Measurements from ENCODE around the gene CDCP2. TPM values are rescaled to one million over a fixed set of nuclear protein-coding genes. Genes with fewer than 3 reads are reported as not detected.

CDCP2 gene
- total RNA-seq, 5 donors from 2014 or later (not counting 1 experiment from before 2014, with no cell fraction given) = 0.25 to 0.35 (median 0.35) TPM; not detected in 2

- peaks cover 0 to 4% of the 10 kb centered on the region in 2 donors for H3K27me3 Mint-ChIP-seq
- H3K4me1 Mint-ChIP-seq = peaks cover 5 to 10% (median 7%) of the 10 kb centered on the region in 3 donors
- H3K27ac Mint-ChIP-seq = no peak overlapping the region
- H3K9me3 ChIP-seq = no peaks in the 10 kb centered on the region
- WGBS (ENCODE audit: insufficient coverage) = no CpG with 5 or more reads among the region's 3 CpGs
- H3K36me3 Mint-ChIP-seq = no peaks in the 10 kb centered on the region
- no peaks in the 10 kb centered on the region for H3K36me3 ChIP-seq (ENCODE audit: control insufficient read depth in 2 of 2, extremely low read depth in 1 of 2, insufficient read depth in 1 of 2, low read length in 1 of 2)
- CTCF ChIA-PET = interaction anchor here in 1 of 2 donors (0.7 kb wide), 1 partner anchor 162 kb away, joined by 3 read pairs; no protein-coding TSS in a partner anchor
- POLR2A ChIA-PET = interaction anchor here in 1 of 2 donors (0.7 kb wide), 1 partner anchor 212 kb away, joined by 4 read pairs; no protein-coding TSS in a partner anchor
- H3K4me1 ChIP-seq (ENCODE audit: control insufficient read depth in 1 of 2, extremely low read depth in 1 of 2, insufficient read depth in 2 of 2, low read length in 2 of 2) = peaks cover 0 to 9% of the 10 kb centered on the region in 2 experiments
- no peak for DNase-seq
- ATAC-seq (replicated peaks in 1 of 4) = no peak
- no peaks in the 10 kb centered on the region for H3K9me3 Mint-ChIP-seq
- no peak overlapping the region for H3K4me3 Mint-ChIP-seq
- H3K27me3 ChIP-seq (replicated peaks in 1 of 2; ENCODE audit: control insufficient read depth in 2 of 2, extremely low read depth in 1 of 2, insufficient read depth in 2 of 2, low read length in 1 of 2) = peaks cover 0 to 22% of the 10 kb centered on the region in 2 experiments
- H3K27ac ChIP-seq (ENCODE audit: low read length) = no peak overlapping the region
- H3K4me3 ChIP-seq (ENCODE audit: control insufficient read depth in 1 of 2, extremely low read depth in 1 of 2, low read length in 1 of 2) = no peak overlapping the region
These were observed 26.5 kb downstream of the CDCP2 start for GRCh38 chr1:54126271-54126815.

DNA sequence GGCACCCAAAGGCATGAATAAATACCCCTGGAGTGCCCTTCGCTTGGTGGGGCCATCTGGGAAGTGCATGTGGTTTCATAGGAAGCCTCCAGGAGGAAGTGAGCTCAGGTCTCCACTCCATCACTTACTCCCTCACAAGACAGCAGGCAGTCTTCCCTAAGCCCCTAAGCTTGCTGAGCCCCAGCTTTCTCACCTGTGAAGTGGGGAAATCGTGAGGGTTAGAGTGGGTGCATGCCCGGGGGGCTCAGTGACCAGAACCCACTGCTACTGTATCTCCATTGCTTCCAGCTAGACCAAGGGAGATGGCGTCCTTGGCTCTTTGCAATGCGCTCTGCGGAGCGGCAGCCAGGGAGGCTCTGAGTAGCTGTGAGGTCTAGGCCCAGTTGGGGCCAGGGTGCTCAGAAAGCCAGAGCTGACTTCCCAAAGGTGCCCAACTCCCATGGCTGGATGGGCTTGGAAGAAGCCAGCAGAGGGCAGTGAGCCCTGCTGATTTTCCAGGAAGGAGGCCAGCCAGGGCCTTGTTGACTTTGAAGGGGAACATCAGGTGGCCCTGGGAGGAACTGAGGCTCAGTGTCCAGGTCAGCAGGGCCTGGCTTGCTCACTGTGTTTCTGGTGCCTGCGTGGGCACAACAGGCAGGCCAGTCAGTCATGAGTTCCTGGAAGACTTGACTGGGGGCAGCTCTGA is 27.3 kb downstream of the CDCP2 start:
- Mint-ChIP-seq H3K4me3 (no peak overlapping the region), H3K27me3 (peaks cover 0 to 4% of the 10 kb centered on the region in 2 donors), H3K9me3 (no peaks in the 10 kb centered on the region), H3K36me3 (no peaks in the 10 kb centered on the region), H3K27ac (no peak overlapping the region), H3K4me1 (peaks cover 6 to 11% (median 8%) of the 10 kb centered on the region in 3 donors)
- ATAC-seq (replicated peaks in 1 of 4) (no peak), DNase-seq (no peak)
- Histone ChIP-seq H3K9me3 (no peaks in the 10 kb centered on the region), H3K27me3 (replicated peaks in 1 of 2; ENCODE audit: control insufficient read depth in 2 of 2, extremely low read depth in 1 of 2, insufficient read depth in 2 of 2, low read length in 1 of 2) (peaks cover 0 to 30% of the 10 kb centered on the region in 2 experiments), H3K27ac (ENCODE audit: low read length) (no peak overlapping the region), H3K4me1 (ENCODE audit: control insufficient read depth in 1 of 2, extremely low read depth in 1 of 2, insufficient read depth in 2 of 2, low read length in 2 of 2) (peaks cover 0 to 12% of the 10 kb centered on the region in 2 experiments), H3K36me3 (ENCODE audit: control insufficient read depth in 2 of 2, extremely low read depth in 1 of 2, insufficient read depth in 1 of 2, low read length in 1 of 2) (no peaks in the 10 kb centered on the region), H3K4me3 (ENCODE audit: control insufficient read depth in 1 of 2, extremely low read depth in 1 of 2, low read length in 1 of 2) (no peak overlapping the region)
- POLR2A ChIA-PET = interaction anchor here in 1 of 2 donors (0.5 kb wide), 1 partner anchor 46 kb away, joined by 10 read pairs; no protein-coding TSS in a partner anchor
- WGBS (ENCODE audit: insufficient coverage) = 86% methylated on average over 1 of the region's 8 CpGs
- CTCF ChIA-PET = interaction anchor here in 1 of 2 donors (0.6 kb wide), 1 partner anchor 14 kb away, joined by 3 read pairs; no protein-coding TSS in a partner anchor

GRCh38 chr1:54124906-54125305 is 27.9 kb downstream of the CDCP2 start:
- 83% methylated on average over 4 of the region's 7 CpGs for WGBS (ENCODE audit: insufficient coverage)
- Histone ChIP-seq H3K9me3 (no peaks in the 10 kb centered on the region), H3K36me3 (ENCODE audit: control insufficient read depth in 2 of 2, extremely low read depth in 1 of 2, insufficient read depth in 1 of 2, low read length in 1 of 2) (no peaks in the 10 kb centered on the region), H3K27ac (ENCODE audit: low read length) (no peak overlapping the region), H3K27me3 (replicated peaks in 1 of 2; ENCODE audit: control insufficient read depth in 2 of 2, extremely low read depth in 1 of 2, insufficient read depth in 2 of 2, low read length in 1 of 2) (peaks cover 0 to 34% of the 10 kb centered on the region in 2 experiments), H3K4me3 (ENCODE audit: control insufficient read depth in 1 of 2, extremely low read depth in 1 of 2, low read length in 1 of 2) (no peak overlapping the region), H3K4me1 (ENCODE audit: control insufficient read depth in 1 of 2, extremely low read depth in 1 of 2, insufficient read depth in 2 of 2, low read length in 2 of 2) (peaks cover 0 to 12% of the 10 kb centered on the region in 2 experiments)
- Mint-ChIP-seq H3K36me3 (no peaks in the 10 kb centered on the region), H3K27ac (no peak overlapping the region), H3K27me3 (peaks cover 0 to 4% of the 10 kb centered on the region in 2 donors), H3K4me1 (peaks cover 6 to 11% (median 8%) of the 10 kb centered on the region in 3 donors), H3K4me3 (no peak overlapping the region), H3K9me3 (no peaks in the 10 kb centered on the region)
- DNase-seq (no peak), ATAC-seq (replicated peaks in 1 of 4) (no peak)
- POLR2A ChIA-PET = interaction anchor here (0.5 to 0.6 kb wide), 2 partner anchors 47 to 181 kb away, joined by 3 to 10 read pairs; no protein-coding TSS in a partner anchor
- CTCF ChIA-PET = interaction anchor here in 1 of 2 donors (0.6 kb wide), 1 partner anchor 13 kb away, joined by 3 read pairs; no protein-coding TSS in a partner anchor

DNA sequence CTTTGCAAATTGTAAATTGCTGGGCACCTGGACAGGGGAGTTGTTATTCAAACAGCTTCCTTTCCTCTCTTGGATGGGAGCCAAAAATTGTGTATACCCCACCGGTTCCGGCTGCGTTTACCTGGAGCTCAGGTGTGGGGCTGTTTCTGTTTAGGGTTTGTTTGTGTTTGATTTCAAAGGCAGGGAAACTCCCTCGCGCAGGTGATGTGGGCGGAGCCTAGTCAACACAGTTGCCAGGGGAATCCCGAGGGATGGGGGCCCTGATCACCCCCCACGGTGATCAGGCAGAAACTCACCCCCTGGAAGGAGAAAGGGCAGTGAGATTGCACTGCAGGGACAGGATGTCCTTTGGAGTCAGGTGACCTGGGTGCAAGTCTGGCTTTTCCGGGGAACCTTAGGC is 28.3 kb downstream of the CDCP2 start:
- Histone ChIP-seq H3K4me1 (ENCODE audit: control insufficient read depth in 1 of 2, extremely low read depth in 1 of 2, insufficient read depth in 2 of 2, low read length in 2 of 2) (peaks cover 0 to 12% of the 10 kb centered on the region in 2 experiments), H3K9me3 (no peaks in the 10 kb centered on the region), H3K27me3 (replicated peaks in 1 of 2; ENCODE audit: control insufficient read depth in 2 of 2, extremely low read depth in 1 of 2, insufficient read depth in 2 of 2, low read length in 1 of 2) (peaks cover 0 to 33% of the 10 kb centered on the region in 2 experiments), H3K27ac (ENCODE audit: low read length) (no peak overlapping the region), H3K4me3 (ENCODE audit: control insufficient read depth in 1 of 2, extremely low read depth in 1 of 2, low read length in 1 of 2) (no peak overlapping the region), H3K36me3 (ENCODE audit: control insufficient read depth in 2 of 2, extremely low read depth in 1 of 2, insufficient read depth in 1 of 2, low read length in 1 of 2) (no peaks in the 10 kb centered on the region)
- ChIA-PET POLR2A (interaction anchor here in 1 of 2 donors (0.6 kb wide), 1 partner anchor 182 kb away, joined by 3 read pairs; no protein-coding TSS in a partner anchor), CTCF (interaction anchor here in 1 of 2 donors (2.0 kb wide), 1 partner anchor 365 kb away, joined by 6 read pairs; no protein-coding TSS in a partner anchor)
- no peaks in the 10 kb centered on the region for H3K36me3 Mint-ChIP-seq
- WGBS (ENCODE audit: insufficient coverage) = 80% methylated on average over 1 of the region's 9 CpGs
- no peak overlapping the region for H3K4me3 Mint-ChIP-seq
- no peaks in the 10 kb centered on the region for H3K9me3 Mint-ChIP-seq
- peaks cover 6 to 11% (median 8%) of the 10 kb centered on the region in 3 donors for H3K4me1 Mint-ChIP-seq
- no peak overlapping the region for H3K27ac Mint-ChIP-seq
- ATAC-seq (replicated peaks in 1 of 4) (no peak), DNase-seq (peak in 1 of 35 experiments; percentile 19)
- peaks cover 0 to 4% of the 10 kb centered on the region in 2 donors for H3K27me3 Mint-ChIP-seq

- POLR2A ChIA-PET = no interaction called here
- Mint-ChIP-seq H3K4me3 (no peak overlapping the region), H3K27me3 (peaks cover 0 to 4% of the 10 kb centered on the region in 2 donors), H3K9me3 (no peaks in the 10 kb centered on the region), H3K36me3 (no peaks in the 10 kb centered on the region), H3K27ac (no peak overlapping the region), H3K4me1 (peaks cover 6 to 11% (median 8%) of the 10 kb centered on the region in 3 donors)
- 89% methylated on average over 3 of the region's 8 CpGs for WGBS (ENCODE audit: insufficient coverage)
- peaks cover 0 to 27% of the 10 kb centered on the region in 2 experiments for H3K27me3 ChIP-seq (replicated peaks in 1 of 2; ENCODE audit: control insufficient read depth in 2 of 2, extremely low read depth in 1 of 2, insufficient read depth in 2 of 2, low read length in 1 of 2)
- no peak overlapping the region for H3K27ac ChIP-seq (ENCODE audit: low read length)
- H3K4me3 ChIP-seq (ENCODE audit: control insufficient read depth in 1 of 2, extremely low read depth in 1 of 2, low read length in 1 of 2) = no peak overlapping the region
- CTCF ChIA-PET = interaction anchor here in 1 of 2 donors (2.0 kb wide), 1 partner anchor 366 kb away, joined by 6 read pairs; no protein-coding TSS in a partner anchor
- peaks cover 0 to 12% of the 10 kb centered on the region in 2 experiments for H3K4me1 ChIP-seq (ENCODE audit: control insufficient read depth in 1 of 2, extremely low read depth in 1 of 2, insufficient read depth in 2 of 2, low read length in 2 of 2)
- DNase-seq (no peak), ATAC-seq (replicated peaks in 1 of 4) (no peak)
- H3K36me3 ChIP-seq (ENCODE audit: control insufficient read depth in 2 of 2, extremely low read depth in 1 of 2, insufficient read depth in 1 of 2, low read length in 1 of 2) = no peaks in the 10 kb centered on the region
- no peaks in the 10 kb centered on the region for H3K9me3 ChIP-seq
These were observed 29.8 kb downstream of the CDCP2 start for GRCh38 chr1:54122992-54123391.

GRCh38 chr1:54122135-54122751 is 30.6 kb downstream of the CDCP2 start:
- Mint-ChIP-seq H3K4me1 (peaks cover 6 to 11% (median 8%) of the 10 kb centered on the region in 3 donors), H3K36me3 (no peaks in the 10 kb centered on the region), H3K9me3 (no peaks in the 10 kb centered on the region), H3K27me3 (peaks cover 0 to 4% of the 10 kb centered on the region in 2 donors), H3K27ac (no peak overlapping the region), H3K4me3 (peak overlapping the region in 1 of 3 donors; percentile 54)
- POLR2A ChIA-PET = no interaction called here
- peaks cover 0 to 12% of the 10 kb centered on the region in 2 experiments for H3K4me1 ChIP-seq (ENCODE audit: control insufficient read depth in 1 of 2, extremely low read depth in 1 of 2, insufficient read depth in 2 of 2, low read length in 2 of 2)
- no peaks in the 10 kb centered on the region for H3K36me3 ChIP-seq (ENCODE audit: control insufficient read depth in 2 of 2, extremely low read depth in 1 of 2, insufficient read depth in 1 of 2, low read length in 1 of 2)
- H3K9me3 ChIP-seq = no peaks in the 10 kb centered on the region
- H3K27me3 ChIP-seq (replicated peaks in 1 of 2; ENCODE audit: control insufficient read depth in 2 of 2, extremely low read depth in 1 of 2, insufficient read depth in 2 of 2, low read length in 1 of 2) = peaks cover 0 to 27% of the 10 kb centered on the region in 2 experiments
- ATAC-seq (replicated peaks in 1 of 4) (peak in 1 of 4 experiments; percentile 9), DNase-seq (no peak)
- H3K4me3 ChIP-seq (ENCODE audit: control insufficient read depth in 1 of 2, extremely low read depth in 1 of 2, low read length in 1 of 2) = no peak overlapping the region
- 83% methylated on average over 10 of the region's 14 CpGs for WGBS (ENCODE audit: insufficient coverage)
- H3K27ac ChIP-seq (ENCODE audit: low read length) = no peak overlapping the region
- CTCF ChIA-PET = interaction anchor here (0.5 to 2.0 kb wide), 2 partner anchors 285 to 367 kb away, joined by 5 to 6 read pairs; no protein-coding TSS in a partner anchor
